ENCODE data around the gene TNF. TPM values are rescaled to one million over a fixed set of nuclear protein-coding genes. Genes with fewer than 3 reads are reported as not detected.

Gene TNF
- total and polyA plus RNA-seq, 2 donors (not counting 1 experiment from before 2014, with no cell fraction given), result not detected

DNA sequence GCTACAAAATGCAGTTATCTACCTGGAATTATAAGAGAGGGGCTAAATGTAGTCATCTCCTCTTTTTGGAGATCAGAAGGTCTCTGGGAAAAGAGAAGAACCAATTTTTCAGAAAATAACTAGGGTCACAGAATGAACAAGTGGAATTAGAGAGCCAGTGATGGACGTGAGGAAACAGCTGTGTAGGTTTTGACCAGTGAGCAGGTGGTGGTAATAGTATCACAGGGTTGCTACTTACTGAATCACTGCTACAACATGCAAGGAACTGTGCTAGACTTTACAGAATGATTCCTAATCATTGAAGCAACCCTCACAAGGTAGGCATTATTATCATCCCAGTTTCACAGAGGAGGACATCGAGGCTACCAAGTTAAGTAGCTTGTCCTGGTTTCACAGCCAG lies 30.7 kb upstream of the TNF start:
- H2AFZ ChIP-seq (ENCODE audit: low read length), result no peak overlapping the region
- H3K9ac ChIP-seq (ENCODE audit: insufficient read depth, low read length), result no peak overlapping the region
- H3K27ac ChIP-seq (ENCODE audit: insufficient read depth, low read length), result no peak overlapping the region
- no peak for DNase-seq (ENCODE audit: low read depth in 2 of 2)
- no peaks in the 10 kb centered on the region for H3K27me3 ChIP-seq (ENCODE audit: control insufficient read depth, insufficient read depth, low read length)
- H3K36me3 ChIP-seq (ENCODE audit: control insufficient read depth, insufficient read depth, low read length), result no peaks in the 10 kb centered on the region
- H3K4me1 ChIP-seq (ENCODE audit: control insufficient read depth, extremely low read depth, insufficient read depth, low read length), result peaks cover 6% of the 10 kb centered on the region
- H4K20me1 ChIP-seq (ENCODE audit: control insufficient read depth, extremely low read depth, insufficient read depth, low read length), result no peaks in the 10 kb centered on the region
- TF ChIP-seq, protein P1, sequence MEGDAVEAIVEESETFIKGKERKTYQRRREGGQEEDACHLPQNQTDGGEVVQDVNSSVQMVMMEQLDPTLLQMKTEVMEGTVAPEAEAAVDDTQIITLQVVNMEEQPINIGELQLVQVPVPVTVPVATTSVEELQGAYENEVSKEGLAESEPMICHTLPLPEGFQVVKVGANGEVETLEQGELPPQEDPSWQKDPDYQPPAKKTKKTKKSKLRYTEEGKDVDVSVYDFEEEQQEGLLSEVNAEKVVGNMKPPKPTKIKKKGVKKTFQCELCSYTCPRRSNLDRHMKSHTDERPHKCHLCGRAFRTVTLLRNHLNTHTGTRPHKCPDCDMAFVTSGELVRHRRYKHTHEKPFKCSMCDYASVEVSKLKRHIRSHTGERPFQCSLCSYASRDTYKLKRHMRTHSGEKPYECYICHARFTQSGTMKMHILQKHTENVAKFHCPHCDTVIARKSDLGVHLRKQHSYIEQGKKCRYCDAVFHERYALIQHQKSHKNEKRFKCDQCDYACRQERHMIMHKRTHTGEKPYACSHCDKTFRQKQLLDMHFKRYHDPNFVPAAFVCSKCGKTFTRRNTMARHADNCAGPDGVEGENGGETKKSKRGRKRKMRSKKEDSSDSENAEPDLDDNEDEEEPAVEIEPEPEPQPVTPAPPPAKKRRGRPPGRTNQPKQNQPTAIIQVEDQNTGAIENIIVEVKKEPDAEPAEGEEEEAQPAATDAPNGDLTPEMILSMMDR (conservative IDR thresholded peaks at IDR 0.05 in 1 of 2, IDR thresholded peaks at IDR 0.05 in 1 of 2; ENCODE audit: low read depth in 1 of 2, low read length in 2 of 2), result no peak
- no peak for TF ChIP-seq EZH2 (IDR thresholded peaks at IDR 0.05; ENCODE audit: low read length, missing control alignments)
- no peak overlapping the region for H3K4me2 ChIP-seq (ENCODE audit: extremely low read depth, insufficient read depth, low read length)
- H3K79me2 ChIP-seq (ENCODE audit: control insufficient read depth, insufficient read depth, low read length), result peaks cover 30% of the 10 kb centered on the region
- no peak overlapping the region for H3K4me3 ChIP-seq (replicated peaks in 1 of 4; ENCODE audit: control extremely low read depth in 1 of 4, insufficient read depth in 1 of 4, low read depth in 3 of 4, low read length in 4 of 4)
- no peaks in the 10 kb centered on the region for H3K9me3 ChIP-seq (ENCODE audit: control insufficient read depth, insufficient read depth, low read depth, low read length)

DNA sequence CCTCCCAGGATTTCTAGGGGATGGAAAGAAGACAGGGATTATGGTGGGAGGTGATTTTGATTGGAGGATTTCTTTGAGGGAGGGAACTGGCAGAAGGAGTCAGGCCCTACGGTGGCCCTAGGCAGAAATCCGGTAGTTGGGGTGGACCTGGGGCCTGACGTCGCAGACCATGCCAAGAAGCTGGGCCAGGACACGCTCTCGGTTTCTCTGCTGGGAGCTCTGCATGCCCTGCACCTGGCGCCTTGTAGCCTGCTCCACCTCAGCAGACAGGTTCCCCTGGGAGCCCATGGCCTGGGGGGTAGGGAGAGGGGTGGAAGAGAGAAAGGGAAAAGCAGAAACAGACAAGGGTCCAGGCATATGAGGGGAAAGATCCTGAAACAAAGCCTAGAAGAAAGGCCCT lies 30.1 kb upstream of the TNF start:
- H3K36me3 ChIP-seq (ENCODE audit: control insufficient read depth, insufficient read depth, low read length), result no peaks in the 10 kb centered on the region
- H3K27ac ChIP-seq (ENCODE audit: insufficient read depth, low read length), result no peak overlapping the region
- no peak overlapping the region for H2AFZ ChIP-seq (ENCODE audit: low read length)
- H3K9ac ChIP-seq (ENCODE audit: insufficient read depth, low read length), result no peak overlapping the region
- no peaks in the 10 kb centered on the region for H4K20me1 ChIP-seq (ENCODE audit: control insufficient read depth, extremely low read depth, insufficient read depth, low read length)
- no peak for TF ChIP-seq EZH2 (IDR thresholded peaks at IDR 0.05; ENCODE audit: low read length, missing control alignments)
- TF ChIP-seq, protein P1 (conservative IDR thresholded peaks at IDR 0.05 in 1 of 2, IDR thresholded peaks at IDR 0.05 in 1 of 2; ENCODE audit: low read depth in 1 of 2, low read length in 2 of 2), result no peak
- no peak for DNase-seq (ENCODE audit: low read depth in 2 of 2)
- H3K79me2 ChIP-seq (ENCODE audit: control insufficient read depth, insufficient read depth, low read length), result peaks cover 23% of the 10 kb centered on the region
- peak overlapping the region in 1 of 4 experiments; percentile 71 for H3K4me3 ChIP-seq (replicated peaks in 1 of 4; ENCODE audit: control extremely low read depth in 1 of 4, insufficient read depth in 1 of 4, low read depth in 3 of 4, low read length in 4 of 4)
- no peak overlapping the region for H3K4me2 ChIP-seq (ENCODE audit: extremely low read depth, insufficient read depth, low read length)
- no peaks in the 10 kb centered on the region for H3K27me3 ChIP-seq (ENCODE audit: control insufficient read depth, insufficient read depth, low read length)
- H3K4me1 ChIP-seq (ENCODE audit: control insufficient read depth, extremely low read depth, insufficient read depth, low read length), result peaks cover 6% of the 10 kb centered on the region
- no peaks in the 10 kb centered on the region for H3K9me3 ChIP-seq (ENCODE audit: control insufficient read depth, insufficient read depth, low read depth, low read length)

DNA sequence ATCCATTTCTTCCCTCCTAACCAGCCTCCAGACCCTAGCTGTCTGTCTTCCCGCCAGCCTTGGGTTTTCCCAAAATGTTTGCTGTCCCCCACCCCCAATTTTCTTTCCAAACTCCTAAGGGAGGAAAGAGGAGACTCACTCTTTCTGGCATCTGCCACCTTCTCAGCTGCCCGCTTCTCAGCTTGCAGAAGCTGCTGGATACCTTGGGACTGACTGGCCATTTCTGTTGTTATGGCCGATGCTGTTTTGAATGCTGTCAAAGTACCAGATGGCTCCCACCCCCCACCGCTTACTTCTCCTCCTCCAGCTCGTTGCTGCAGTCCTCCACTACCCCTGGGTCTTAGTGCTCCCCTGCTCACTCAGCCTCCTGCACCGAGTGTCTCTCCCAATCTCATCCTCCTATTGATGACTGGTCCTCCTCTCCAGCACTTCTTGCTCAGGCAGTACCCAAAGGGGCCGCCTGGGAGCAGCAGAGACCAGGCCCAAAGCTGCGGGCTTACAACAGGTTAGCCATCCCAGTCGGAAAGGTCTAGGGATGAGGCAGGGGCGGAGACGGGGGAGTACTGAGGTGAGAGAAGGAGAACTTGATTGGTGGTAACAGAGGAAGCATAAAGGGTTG lies 28.9 kb upstream of the TNF start, which contains the start of gene ATP6V1G2:
Gene ATP6V1G2, minus strand, starts transcription at position 270 of the 619 bp plus-strand sequence. Its CDS starts 49 bp downstream, at position 221.
- H3K36me3 ChIP-seq (ENCODE audit: control insufficient read depth, insufficient read depth, low read length), result no peaks in the 10 kb centered on the region
- TF ChIP-seq, protein P1 (conservative IDR thresholded peaks at IDR 0.05 in 1 of 2, IDR thresholded peaks at IDR 0.05 in 1 of 2; ENCODE audit: low read depth in 1 of 2, low read length in 2 of 2), result peak; percentile 98 to 99
- no peak for TF ChIP-seq EZH2 (IDR thresholded peaks at IDR 0.05; ENCODE audit: low read length, missing control alignments)
- H3K9ac ChIP-seq (ENCODE audit: insufficient read depth, low read length), result no peak within 1 kb of the TSS
- H3K4me3 ChIP-seq (replicated peaks in 1 of 4; ENCODE audit: control extremely low read depth in 1 of 4, insufficient read depth in 1 of 4, low read depth in 3 of 4, low read length in 4 of 4), result peak within 1 kb of the TSS; percentile 51 to 76 (median 67)
- H3K4me2 ChIP-seq (ENCODE audit: extremely low read depth, insufficient read depth, low read length), result peak within 1 kb of the TSS; percentile 87
- H3K4me1 ChIP-seq (ENCODE audit: control insufficient read depth, extremely low read depth, insufficient read depth, low read length), result peaks cover 6% of the 10 kb centered on the region
- H4K20me1 ChIP-seq (ENCODE audit: control insufficient read depth, extremely low read depth, insufficient read depth, low read length), result no peaks in the 10 kb centered on the region
- no peaks in the 10 kb centered on the region for H3K9me3 ChIP-seq (ENCODE audit: control insufficient read depth, insufficient read depth, low read depth, low read length)
- peaks cover 12% of the 10 kb centered on the region for H3K79me2 ChIP-seq (ENCODE audit: control insufficient read depth, insufficient read depth, low read length)
- peak; percentile 88 to 97 for DNase-seq (ENCODE audit: low read depth in 2 of 2)
- H2AFZ ChIP-seq (ENCODE audit: low read length), result peak within 1 kb of the TSS; percentile 93
- no peaks in the 10 kb centered on the region for H3K27me3 ChIP-seq (ENCODE audit: control insufficient read depth, insufficient read depth, low read length)
- peak within 1 kb of the TSS; percentile 87 for H3K27ac ChIP-seq (ENCODE audit: insufficient read depth, low read length)

Data from fibroblast of lung (primary cell).